Activated CD8-positive, alpha-beta memory T cell treated with anti-CD3 and anti-CD28 coated beads, Interleukin-2, amount 50 U/mL, for 4 hours (primary cell): ENCODE results near the gene NSMCE3.
A peak's percentile ranks its signal among the peaks of the same experiment; 100 is the strongest.
"Not testable (repeated sequence)": the region's sequence is repeated elsewhere in the genome, so short reads cannot be mapped to it uniquely, and the experiment has no call there.

ENCODE experiments used
- DNase-seq: peaks from one replicate; pipeline ENCODE4 v3.0.0-alpha.2; 2020

The NSMCE3 gene

DNA sequence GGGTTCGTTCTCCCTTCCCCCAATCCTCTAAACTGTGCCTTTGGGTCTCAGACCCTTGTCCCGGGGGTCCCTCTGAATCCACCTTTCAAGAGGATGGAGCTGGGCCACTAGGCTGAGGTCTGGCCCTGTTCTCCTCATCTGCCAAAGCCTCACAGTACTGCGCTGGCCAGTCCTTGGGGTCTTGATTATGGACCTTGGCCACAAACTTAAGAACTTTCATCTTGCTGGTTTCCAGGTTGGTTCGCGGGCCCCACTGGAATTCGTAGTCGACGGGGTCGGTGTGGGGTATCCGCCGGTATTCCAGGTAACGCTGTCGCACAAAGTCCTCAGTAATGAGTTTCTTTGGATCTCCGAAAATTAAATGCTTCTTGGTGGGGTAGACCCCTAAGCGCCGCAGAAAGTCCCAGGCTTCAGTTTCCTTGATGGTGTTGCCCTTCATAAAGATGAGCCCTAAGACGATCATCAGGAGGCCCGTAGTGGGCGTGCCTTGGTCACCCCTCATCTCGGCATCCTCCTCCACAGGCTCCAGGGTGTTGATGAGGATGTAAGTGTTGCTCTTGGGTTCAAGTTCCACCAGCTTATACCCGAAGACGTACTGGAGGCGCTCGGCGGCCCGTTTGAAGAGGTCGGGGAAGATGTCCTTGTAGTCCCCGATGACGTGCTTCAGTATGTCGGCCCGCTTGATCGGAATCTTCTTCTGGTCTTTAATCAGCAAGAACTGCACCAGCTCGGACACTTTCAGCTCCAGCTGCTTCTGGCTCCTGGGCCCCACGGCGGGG, 727 bp downstream of the NSMCE3 start:
- peak; percentile 45 for DNase-seq

DNA sequence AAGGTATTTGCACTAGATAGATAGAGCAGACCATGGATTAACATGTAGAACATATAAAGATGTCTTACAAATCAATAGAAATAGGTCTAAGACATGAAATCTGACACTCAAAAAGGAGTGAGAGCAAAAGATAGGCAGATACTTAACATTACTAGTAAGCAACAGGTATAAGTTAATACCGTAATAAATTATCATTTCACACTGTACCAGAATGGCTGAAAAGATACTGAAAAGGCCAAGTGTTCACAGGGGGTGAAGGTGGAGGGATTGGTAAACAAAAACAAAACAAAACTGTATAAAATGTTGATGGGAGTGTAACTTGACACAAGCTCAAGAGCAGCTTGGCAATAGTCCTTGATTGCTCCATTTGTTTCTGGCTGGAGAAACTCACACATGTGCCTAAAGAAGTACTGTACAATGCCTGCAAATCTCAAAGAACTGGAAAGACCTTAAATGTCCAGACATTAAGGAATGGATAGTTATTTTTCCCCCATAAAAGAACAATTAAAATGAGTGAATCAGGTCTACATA, 3.5 kb downstream of the NSMCE3 start:
- DNase-seq, result no peak

DNA sequence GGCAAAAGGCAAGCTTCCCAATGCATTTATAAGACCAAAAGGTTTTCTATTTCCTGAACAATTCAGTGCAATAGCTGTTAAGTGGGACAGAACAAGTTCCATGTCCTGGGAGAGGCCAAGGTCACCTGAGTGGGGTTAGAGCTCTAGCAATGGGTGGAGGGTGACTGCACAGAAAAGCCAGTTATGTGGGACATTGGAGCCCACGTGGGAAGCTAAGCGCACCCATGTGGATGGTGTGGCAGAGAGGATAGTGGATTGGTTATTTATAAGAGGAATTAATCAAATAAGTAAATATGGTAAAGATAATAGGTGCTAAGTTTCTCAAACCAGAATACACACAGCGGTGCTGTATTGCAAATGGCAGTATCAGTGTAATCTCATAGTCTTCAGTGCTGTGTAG, 6.3 kb downstream of the NSMCE3 start:
- DNase-seq, result no peak

DNA sequence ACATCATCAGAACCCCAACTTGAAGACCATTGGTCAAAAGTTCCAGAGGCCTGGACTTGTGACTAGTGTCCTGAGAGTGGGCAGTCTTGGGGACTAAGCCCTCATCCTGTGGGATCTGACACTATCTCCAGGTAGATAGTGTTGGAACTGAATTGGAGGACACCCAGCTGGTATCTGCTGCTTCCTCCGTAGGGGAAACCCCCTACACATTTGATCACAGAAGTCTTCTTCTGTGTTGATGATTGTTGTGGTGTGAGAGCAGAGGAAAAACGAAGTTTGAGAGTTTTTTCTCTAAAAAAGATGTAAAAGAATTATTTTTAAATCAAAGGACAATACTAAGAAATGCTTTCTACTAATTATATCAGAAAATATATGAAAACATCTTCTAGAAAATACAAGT, 6.9 kb downstream of the NSMCE3 start:
- no peak for DNase-seq

DNA sequence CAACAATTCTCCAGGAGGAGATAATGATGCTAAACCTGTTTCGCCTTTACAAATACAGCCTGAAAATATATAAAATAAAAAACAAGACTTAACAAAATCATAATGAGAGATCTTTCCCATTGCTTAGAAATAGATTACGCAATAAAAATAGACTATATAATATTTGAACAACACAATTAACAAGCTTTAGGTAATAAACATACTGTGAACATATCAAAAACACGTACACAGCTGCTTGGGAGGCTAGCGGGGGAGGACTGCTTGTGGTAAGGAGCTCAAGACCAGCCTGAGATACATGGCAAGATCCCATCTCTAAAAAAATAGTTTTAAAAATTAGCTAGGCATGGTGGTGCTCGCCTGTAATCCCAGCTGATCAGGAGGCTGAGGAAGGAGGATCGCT, 8.7 kb downstream of the NSMCE3 start:
- no peak for DNase-seq

DNA sequence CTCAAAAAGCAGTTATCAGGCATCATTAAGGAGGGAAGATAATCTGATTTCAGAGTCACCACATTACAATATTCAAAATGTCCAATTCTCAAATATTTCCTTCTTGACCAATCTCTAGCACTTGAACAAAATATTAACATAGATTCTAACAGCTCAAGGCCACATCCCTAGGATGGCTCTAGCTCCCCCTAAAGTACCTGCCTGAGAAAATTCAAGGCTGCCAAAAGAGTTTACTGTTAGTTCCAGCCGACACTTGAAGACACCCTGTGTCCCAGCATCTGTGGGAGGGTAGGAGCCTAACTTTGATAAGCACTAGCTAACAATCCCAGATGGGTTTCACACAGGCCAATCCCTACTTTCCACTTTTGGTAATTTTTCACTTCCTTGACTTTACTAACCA, 10.4 kb downstream of the NSMCE3 start:
- DNase-seq, result no peak

DNA sequence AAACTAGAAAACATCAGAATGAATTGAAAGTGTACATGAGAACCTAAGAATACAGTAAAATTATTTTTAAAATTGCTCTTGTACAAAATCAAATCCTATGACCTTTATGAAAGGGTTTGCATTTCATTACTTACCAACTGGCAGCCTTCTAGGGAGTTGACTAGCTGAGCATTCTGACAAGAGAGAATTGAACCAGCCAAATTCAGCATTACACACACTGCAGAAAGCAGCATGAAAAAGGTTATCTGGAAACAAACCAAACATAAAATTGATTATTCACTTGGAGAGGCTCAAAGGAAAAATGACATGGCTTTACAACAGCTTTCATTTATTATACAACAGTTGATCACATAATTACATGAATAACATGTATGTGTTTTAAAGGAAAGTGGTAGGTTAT, 17.4 kb downstream of the NSMCE3 start:
- no peak for DNase-seq

DNA sequence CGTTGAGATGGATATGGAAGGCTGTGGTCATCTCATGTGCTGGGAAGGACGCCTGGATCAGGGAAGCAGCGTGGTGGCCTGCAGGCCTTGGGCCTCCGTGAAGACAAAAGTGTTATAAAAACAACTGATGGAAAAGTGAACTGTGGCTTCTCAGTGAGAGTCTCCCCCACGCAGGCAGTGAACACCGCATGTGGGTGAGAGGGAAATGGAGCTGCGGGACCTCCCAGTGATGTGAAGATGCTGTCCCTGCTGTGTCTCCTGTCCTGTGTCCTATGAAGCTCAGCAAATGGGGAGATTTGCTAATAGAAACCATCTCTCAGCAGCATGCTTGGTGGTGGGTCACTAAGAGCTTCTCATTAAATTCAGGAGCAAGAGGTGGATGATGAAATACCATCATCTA, 25.1 kb downstream of the NSMCE3 start:
- no peak for DNase-seq

DNA sequence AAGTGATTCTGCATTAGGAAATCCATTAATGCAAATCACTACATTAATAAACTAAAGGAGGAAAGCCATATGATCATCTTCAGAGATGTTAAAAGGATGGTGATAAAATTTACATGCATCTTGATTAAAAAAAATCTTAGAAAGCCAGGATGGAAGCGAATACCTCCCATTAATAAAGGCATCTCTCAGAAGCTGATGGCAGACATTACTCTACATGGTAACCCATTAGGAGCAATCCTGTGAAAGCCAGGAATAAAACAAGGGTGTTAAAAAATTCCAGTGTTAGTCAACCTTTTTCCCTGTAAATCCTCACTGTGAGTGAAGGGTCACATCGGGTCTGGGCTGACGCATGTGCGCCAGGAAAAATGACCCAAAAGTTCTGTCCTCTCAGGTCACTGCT, 25.5 kb downstream of the NSMCE3 start:
- no peak for DNase-seq

DNA sequence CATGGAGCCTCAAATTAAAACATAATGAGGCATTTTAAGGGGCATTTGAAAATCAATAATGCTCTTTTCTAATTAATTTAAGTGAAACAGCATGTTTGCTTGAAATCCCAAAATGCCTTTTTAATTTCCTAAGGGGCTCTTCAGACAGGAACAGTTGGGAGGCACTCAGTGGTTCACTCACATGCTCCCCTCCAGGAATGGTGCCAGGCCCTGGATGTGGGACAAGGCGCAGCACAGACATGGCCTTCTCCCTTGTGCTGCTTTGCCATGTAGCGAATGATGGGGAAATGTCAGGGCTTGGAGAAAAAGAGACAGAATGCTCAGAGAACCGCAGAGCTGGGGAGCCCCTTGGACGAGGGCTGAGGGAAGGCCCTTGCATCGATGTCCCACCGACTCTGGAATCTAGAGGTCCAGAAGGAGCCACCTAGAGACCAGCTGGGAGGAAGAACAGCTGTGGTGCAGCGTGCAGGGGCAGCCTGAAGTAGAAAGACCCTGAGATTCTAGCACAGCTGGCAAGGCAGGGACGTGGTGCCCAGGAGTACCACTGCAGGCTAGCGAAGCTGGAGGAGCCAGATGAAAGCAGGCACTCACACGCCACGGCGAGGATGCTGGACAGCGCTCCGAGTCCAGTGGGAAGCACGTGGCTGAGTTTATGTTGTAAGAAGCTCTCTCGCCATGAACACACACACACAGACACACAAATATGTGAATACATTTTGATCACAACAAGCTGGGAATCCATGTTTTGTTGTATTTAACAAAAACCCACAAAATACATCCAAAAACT, 27.0 kb downstream of the NSMCE3 start:
- DNase-seq, result no peak

DNA sequence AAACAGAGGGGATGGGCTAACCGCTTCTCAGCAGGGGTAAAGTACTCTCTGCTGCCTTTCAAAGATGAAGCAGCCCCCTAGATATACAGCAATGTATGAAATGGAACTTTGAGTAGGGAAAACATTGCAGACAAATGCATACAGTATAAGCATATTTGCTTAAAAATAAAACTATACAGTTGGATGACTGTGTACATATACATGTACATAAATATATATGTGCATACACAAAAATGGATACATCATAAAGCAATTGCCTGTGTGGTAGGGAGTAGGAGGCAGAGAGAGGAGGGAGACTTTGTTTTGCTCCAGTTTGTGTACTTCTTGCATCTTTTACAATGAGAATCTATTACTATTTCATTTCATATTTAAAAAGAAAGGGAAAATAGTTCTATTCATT, 28.4 kb downstream of the NSMCE3 start:
- no peak for DNase-seq

DNA sequence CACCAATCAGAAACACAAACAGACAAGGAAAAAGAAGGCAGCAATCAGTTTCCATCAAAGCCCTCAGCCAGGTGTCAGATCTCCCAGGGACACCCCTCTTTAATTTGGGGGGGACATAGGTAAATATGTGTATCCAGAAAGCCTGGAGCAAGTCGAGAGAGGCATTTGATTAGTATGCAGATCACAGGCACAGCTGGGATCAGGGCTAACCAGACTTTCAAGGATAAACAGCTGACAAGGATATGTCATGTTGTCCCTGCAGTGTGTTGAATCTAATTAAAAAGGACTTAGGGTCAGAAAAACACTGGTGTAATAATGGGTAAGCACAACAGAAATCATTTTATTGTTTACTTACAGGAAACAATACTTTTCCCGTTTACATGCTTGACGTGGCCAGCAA, 30.2 kb downstream of the NSMCE3 start:
- no peak for DNase-seq

DNA sequence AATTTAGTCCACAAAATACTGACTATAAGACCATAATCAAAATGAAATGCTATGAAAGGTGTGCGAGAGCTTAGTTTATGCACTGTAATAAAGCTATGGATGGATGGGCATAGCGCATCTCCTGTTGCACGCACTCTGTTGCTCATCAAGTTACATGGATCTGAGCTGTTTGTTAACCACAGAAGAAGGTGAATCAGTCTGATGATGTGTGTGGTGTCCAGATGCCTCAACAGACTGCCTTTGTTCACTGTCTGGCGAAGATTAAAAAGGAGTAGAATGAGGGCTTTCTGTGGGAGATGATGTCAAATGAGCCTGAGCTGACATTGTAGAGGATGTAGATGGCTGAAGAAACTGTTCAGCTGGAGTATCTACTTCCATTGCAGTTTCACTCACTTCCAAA, 36.1 kb downstream of the NSMCE3 start:
- no peak for DNase-seq

DNA sequence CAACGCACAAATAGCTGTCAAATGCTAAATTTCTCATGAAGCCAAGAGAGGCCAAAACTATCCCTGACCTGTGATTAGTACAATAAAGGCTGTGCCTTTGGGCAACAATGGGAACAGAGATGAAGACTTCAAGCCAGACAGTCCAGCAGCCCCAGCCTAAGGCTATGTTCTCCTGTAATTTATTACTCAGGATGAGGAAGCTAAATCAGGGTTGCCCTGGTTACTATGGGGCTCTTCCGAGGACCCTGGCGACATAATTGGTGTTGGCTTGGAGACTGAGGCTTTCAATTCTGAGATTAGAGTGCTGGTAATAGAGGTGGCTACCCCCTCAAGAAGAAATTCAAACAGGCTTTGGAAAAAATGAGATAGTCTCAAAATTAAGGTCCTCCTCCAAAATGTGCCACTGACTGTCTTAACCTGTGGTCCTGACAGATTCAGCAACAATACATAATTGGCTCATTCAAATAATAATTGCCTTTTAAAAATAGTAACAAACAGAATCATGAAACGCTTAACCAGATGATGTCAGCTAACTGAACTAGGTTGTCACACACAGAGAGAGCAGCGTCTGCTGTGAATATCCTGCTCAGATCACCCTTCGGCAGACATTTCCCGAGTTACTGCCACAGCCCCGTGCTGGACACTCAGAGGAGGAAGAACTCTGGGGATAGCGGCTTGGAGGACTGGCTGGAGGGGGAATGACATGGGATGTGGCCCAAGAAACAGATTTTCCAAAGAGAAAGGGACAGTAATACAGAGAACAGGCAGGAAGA, 43.0 kb downstream of the NSMCE3 start:
- DNase-seq, result no peak

DNA sequence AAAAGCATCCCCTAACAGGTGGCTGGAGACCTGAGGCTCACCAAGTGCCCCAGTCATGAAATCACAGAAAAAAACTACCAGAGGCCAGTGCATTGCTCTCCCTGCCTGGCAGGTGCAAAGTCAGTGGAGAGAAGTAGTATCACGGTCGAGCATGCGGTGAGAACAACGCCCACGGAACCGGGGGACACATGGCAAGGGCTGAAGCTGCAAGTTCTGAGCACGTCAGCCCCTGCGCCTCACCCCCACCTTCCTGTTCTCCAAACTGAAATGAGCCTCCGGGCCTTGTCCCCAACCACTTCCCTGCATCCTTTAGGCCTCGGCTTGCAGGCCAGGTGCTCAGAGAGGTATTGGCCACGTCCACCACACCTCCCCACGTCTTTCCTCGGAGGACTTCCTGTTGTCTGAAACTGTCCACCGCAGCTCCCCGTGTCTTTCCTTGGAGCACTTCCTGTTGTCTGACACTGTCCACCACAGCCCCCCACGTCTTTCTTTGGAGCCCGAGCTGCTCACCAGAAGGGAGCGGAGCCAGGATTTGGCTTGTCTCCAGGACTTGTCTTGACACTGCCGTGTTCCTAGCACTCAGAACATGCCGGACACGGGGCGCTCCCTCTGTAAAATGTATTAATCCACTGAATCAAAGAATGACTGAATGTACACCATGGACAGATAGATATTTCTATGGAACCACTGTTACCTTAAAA, 43.9 kb downstream of the NSMCE3 start:
- no peak for DNase-seq

DNA sequence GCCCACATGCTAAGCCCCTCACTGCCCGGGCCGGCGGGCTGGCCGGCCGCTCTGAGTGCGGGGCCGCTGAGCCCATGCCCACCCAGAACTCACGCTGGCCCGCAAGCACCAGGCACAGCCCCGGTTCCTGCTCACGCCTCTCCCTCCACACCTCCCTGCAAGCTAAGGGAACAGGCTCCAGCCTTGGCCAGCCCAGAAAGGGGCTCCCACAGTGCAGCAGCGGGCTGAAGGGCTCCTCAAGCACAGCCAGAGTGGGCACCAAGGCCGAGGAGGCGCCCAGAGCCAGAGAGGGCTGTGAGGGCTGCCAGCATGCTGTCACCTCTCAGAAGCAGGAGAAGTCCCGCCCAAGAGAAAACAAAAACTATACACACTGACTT, 44.6 kb downstream of the NSMCE3 start:
- DNase-seq, result not testable (repeated sequence)

DNA sequence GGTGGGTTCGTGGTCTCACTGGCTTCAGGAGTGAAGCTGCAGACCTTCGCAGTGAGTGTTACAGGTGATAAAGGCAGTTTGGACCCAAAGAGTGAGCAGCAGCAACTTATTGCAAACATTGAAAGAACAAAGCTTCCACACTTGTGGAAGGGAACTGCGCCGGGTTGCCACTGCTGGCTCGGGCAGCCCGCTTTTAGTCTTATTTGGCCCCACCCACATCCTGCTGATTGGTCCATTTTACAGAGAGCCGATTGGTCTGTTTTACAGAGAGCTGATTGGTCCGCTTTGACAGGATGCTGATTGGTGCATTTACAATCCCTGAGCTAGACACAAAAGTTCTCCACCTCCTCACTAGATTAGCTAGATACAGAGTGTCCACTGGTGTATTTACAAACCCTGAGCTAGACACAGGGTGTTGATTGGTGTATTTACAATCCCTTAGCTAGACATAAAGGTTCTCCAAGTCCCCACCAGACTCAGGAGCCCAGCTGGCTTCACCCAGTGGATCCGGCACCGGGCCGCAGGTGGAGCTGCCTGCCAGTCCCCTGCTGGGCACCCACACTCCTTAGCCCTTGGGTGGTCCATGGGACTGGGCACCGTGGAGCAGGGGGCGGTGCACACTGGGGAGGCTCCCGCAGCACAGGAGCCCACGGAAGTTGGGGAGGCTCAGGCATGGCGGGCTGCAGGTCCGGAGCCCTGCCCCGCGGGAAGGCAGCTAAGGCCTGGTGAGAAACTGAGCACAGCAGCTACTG, 45.2 kb downstream of the NSMCE3 start:
- not testable (repeated sequence) for DNase-seq

DNA sequence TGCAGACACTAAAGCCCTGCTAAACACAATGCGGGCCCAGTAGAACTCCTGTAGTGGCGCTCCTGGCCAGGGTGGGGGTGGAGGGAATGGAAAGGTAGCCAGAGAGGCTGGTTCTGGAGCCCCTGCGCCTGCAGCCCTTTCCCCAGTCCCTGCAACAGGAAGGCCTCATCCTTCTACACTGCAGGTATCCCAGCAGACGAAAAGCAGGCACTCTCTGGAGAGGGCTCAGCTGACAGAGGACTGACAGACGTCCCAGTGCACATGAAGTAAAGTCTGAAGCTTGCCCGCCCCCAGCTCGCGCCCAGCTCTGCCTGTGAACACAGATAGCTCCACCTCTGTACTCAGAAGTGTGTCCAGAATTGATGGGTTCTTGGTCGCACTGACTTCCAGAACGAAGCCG, 46.0 kb downstream of the NSMCE3 start:
- no peak for DNase-seq

DNA sequence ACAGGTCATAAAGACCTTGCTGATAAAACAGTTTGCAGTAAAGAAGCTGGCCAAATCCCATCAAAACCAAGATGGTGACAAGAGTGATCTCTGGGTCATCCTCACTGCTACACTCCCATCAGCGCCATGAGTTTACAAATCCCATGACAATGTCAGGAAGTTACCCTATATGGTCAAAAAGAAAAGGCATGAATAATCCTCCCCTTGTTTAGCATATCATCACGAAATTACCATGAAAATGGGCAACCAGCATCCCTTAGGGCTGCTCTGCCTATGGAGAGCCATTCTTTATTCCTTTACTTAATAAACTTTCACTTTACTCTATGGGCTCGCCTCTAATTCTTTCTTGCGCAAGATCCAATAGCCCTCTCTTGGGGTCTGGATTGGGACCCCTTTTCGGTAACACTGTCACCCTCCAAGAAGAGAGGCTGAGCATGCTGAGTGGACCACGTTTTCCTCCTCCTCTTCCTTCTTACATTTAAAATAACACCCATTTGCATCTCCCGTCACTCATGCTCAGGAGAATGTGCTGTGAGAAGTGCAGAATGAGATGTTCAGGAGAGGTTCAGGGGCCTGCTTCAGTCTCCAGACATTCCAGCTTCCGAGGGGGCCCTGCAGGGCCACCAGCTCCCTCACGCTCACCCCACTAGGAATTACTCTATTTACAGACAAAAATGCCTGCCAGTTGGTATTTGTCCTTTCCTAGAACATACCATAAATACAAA, 47.3 kb downstream of the NSMCE3 start:
- no peak for DNase-seq

DNA sequence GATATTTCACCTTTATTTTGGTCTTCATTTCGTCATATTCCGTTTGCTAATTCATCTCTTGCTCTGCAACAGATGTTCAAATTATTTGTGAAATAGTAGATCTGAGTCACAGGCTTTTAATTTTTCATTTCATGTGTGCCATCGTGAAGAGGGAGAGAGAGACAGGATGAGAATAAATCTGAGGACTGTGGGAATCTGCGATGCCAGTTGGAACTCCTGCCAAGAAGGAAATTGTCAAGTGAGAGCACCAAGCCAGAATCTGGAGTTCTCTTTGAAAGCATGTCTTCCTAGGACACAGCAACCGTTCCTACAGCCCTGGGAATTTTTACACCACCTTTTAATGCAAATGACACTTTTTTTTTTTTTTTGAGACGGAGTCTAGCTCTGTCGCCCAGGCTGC, 48.8 kb downstream of the NSMCE3 start:
- DNase-seq, result no peak

DNA sequence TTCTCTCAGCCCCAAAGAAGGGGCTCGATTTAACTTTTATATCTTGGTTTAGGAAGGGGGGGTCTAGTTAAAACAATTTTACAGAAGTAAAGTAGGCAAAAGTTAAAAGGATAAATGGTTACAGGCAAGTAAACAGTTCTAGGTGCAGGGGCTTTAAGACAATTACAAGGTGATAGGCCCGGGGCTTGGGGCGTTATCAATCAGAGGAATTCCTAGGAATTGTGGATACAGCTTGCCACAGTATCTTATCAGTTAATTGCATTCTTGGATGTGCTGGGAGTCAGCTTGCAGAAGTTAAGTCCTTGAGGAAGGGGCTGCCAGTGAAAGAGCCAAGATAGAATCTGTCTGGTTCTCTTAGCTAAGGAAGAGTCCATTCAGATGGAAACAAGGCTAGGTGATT, 52.7 kb downstream of the NSMCE3 start:
- DNase-seq, result no peak
